HL-60 (cell line): ENCODE measurements around the gene ADGRF4.

ENCODE experiments used
- GABPA ChIP-seq: IDR thresholded peaks from 2 replicates; pipeline ENCODE4 v1.6.1; 2012; ENCODE audit warnings: low read depth
- TF ChIP-seq, protein P1 (sequence below): IDR thresholded peaks from one replicate; pipeline ENCODE4 v1.5.1; 2011; ENCODE audit warnings: low read length, control low read depth, inconsistent platforms; ENCODE audit not compliant: insufficient read depth

DNA sequence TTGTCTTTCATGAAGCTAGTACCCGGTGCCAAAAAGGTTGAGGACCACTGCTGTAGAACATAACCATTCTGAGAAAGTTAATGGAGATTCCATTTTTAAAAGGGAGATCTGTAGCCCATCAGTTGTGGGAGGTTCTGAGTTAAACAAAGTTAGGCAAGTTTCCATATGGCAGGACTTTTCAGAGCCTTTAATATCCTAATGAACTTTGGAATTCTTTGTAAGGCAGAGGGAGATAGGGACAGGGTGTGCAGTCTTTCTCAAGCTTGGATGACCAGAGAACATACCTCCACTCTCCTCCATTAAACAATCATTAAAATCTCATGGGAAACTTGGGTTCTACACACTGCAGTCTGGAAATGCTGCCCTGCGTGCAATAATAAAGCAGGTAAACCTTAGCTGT lies 14.8 kb downstream of the ADGRF4 start:
- TF ChIP-seq, protein P1, sequence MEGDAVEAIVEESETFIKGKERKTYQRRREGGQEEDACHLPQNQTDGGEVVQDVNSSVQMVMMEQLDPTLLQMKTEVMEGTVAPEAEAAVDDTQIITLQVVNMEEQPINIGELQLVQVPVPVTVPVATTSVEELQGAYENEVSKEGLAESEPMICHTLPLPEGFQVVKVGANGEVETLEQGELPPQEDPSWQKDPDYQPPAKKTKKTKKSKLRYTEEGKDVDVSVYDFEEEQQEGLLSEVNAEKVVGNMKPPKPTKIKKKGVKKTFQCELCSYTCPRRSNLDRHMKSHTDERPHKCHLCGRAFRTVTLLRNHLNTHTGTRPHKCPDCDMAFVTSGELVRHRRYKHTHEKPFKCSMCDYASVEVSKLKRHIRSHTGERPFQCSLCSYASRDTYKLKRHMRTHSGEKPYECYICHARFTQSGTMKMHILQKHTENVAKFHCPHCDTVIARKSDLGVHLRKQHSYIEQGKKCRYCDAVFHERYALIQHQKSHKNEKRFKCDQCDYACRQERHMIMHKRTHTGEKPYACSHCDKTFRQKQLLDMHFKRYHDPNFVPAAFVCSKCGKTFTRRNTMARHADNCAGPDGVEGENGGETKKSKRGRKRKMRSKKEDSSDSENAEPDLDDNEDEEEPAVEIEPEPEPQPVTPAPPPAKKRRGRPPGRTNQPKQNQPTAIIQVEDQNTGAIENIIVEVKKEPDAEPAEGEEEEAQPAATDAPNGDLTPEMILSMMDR = no peak
- no peak for TF ChIP-seq GABPA
